HG03558 (cell line): ENCODE data around the gene RAB7A.

Experiments used
- ATAC-seq: cut with Tn5 transposase; IDR thresholded peaks from one replicate; pipeline ENCODE4 v1.9.1; 2021; ENCODE audit warnings: moderate number of reproducible peaks; ENCODE audit not compliant: unreplicated experiment; ENCODE audit errors: extremely low read depth

The RAB7A gene

DNA sequence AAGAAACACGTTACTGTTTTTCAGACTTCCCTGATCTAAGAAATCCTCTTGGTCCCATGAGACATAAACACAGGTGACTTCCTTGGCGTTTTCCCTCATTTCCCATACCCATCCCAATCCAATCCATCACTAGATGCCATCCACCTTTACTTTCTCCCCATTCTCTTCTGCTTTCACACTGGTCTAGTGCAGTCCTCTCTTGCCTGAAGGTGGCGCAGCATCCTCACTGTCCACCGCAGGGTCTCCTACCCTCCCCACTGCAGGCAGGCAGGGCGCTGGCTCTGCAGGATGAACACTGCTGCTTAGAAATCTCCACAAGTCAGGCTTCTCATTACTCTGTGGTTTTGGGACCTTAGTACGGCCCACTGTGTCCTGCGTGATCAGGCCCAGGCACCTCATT is 58.2 kb downstream of the RAB7A start:
- no peak for ATAC-seq

GRCh38 chr3:128784843-128785242 is 58.9 kb downstream of the RAB7A start:
- ATAC-seq: no peak

GRCh38 chr3:128786434-128787020 is 60.5 kb downstream of the RAB7A start:
- ATAC-seq: no peak

- no peak for ATAC-seq
Observed at GRCh38 chr3:128787256-128788253, 61.6 kb downstream of the RAB7A start.

DNA sequence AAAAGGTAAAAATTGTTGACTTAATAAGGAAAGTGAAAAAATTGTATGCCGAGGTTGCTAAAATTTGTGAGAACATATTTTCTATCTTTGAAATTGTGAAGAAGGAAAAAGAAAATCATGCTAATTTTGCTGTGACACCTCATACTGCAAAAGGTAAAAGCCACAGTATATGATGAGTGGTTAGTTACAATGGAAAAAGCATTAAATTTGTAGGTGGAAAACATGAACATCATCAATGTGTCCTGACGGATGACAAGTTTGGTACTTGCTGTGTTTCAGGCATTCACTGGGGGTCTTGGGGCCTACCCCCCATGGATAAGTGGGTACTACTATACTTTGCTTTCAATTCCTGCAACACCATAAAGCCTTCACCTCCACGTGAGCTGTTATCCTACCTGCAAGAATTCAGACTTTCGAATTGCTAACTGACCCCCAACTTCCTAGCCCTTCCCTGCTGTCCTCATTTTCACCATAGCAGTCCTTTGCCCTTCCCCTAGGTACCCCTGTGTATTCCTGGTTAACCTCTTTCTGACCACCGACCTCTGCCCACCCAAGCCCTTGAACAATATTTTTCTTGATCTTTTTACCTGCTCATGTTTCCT is 62.4 kb downstream of the RAB7A start:
- no peak for ATAC-seq

DNA sequence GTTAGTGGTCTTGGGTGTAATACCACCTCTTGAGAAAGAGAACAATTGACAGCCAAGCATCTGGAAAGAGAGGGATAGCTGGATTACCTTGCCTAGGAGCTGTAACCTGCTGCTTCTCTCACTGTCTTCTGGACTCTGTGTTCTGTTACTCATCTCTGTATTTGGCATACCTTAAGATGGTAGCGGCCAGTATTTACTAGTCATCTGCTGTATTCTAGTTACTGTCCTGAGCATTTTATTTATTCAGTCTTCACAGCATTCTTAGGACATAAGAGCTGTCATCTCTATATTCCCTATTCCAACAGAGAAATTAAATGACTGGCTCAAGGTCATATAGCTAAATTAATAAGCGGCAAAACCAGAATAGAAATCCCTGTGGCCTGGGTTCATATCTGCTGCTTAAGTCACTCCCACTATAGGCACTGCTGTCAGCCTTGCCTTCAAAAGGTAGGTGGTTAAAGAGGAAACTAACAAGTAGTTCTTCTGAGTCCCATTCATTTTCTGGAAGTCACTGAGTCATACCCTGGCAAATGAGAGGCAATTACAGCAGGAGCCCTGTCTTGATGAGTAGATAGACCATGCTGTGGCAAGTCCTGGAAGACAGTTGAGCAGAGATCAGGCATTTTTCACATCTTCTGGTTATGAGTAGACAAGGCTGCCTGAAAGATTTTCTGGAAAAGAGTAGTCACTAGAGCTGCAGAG is 68.2 kb downstream of the RAB7A start:
- ATAC-seq: no peak

- no peak for ATAC-seq
Observed at GRCh38 chr3:128794770-128795649, 69.0 kb downstream of the RAB7A start.

- ATAC-seq: no peak
Observed at GRCh38 chr3:128799653-128800052, 73.7 kb downstream of the RAB7A start.

DNA sequence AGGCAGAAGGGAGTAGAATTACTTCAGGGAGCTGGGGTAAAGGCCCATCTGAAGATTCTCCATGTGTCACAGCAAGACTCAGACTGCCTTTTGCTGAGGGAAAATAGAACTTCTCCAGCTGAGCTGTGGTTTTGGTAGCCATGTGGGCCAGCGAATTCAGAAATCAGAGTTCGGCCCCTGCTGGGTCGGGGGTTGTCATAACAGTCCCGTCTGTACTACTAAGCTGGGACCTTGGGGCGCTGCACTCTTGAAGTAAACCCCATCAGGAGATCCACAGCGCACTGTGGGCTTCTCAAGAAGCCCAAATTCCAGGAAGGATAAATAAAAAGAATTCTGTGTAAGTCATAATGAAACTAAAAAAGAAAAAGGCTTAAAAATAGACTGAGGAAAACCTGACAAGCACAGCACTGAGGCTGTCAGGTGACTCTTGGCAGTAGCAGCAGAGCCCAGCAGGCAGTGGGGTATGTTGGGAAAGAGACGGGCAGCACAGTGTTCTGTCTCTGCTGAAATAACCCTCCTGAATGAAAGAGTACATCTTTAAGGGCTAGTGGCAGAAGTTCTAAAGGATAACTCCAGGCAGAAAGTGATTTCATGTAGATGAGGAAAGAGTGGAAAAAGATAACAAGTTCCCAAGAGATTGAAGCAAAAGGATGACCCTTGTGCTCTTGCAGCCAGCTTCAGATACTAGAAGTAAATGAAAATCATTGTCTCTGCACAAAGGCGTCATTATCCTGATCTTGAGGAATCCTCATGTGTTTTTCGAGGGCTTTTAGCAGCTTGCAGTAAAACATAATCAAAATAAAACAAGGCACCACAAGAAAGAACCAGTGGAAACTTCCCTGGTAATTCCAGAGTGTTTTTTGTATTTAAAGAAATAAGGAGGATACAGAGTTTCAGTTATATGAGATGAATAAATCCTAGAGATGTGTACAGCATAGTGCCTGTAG is 74.5 kb downstream of the RAB7A start:
- ATAC-seq: no peak

- no peak for ATAC-seq
Observed at GRCh38 chr3:128801779-128802380, 75.9 kb downstream of the RAB7A start.

DNA sequence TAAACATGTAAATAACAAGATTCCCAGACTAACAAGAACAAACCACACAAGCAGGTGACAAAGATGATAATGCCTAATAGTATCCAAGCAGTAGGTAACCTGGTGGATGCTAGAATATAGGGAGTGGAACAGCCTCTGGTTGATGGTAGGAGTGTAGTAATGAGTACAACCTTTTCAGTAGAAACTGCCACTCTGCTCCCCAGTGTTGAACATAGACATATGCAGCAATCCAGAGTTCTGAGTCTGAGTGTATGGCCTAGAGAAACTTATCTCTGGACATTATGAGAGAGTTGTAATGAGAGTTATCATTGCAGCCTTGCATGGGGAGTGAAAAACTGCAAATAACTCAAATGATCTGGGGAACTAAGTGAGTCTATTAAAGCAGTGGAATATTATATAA is 77.3 kb downstream of the RAB7A start:
- ATAC-seq: no peak

DNA sequence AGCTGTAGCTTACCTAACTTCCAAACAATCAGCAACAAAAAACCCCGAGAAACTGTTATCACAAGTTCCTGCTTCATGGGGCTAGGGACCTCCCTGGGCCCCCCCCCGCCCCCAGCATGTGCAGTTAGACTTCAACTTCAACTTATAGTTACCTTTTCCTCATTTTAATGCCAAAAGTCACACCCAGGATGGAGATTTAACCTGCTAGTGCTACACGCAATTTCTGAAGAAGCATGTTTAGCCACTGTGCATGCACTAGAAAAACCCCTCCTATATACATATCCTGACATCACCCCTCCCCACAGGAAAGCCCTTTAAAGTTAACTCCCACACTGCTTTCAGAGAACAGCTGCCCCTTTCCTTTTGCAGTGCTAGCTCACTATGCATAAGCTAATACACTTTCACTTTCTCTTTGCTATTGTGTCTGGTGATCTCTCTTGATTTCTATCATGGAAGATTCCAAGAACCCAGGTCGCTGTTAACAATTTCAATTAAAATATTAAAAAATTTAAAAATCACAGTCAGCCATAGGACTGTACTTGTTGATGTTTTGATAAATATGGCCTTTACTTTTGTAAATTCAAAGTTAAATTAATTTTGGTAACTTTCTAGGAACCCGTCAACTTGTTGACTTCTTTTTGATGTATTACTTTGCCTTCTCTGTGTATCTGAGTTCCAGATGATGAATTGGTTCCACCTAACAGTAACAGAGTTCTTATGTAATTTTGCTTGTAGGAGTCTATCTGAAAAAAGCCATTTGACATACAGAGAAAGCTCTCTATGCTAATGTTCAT is 78.2 kb downstream of the RAB7A start:
- ATAC-seq: peak; percentile 76

- ATAC-seq: no peak
Observed at GRCh38 chr3:128804811-128805155, 78.8 kb downstream of the RAB7A start.

DNA sequence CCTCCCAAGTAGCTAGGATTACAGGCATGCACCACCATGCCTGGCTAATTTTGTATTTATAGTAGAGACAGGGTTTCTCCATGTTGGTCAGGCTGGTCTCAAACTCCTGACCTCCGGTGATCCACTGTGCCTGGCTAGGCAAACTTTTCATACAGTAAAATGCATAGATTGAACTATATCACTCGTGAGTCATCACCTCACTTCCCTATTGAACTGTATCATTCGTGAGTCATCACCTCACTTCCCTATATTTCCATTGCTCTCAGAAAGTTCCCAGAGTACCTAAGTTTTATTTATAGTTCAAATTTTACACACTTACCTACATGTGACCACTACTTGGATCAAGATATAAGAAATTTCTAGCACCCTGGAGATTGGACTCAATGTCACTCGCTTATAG is 79.8 kb downstream of the RAB7A start:
- ATAC-seq: no peak

GRCh38 chr3:128806588-128806987 is 80.6 kb downstream of the RAB7A start:
- ATAC-seq: no peak

DNA sequence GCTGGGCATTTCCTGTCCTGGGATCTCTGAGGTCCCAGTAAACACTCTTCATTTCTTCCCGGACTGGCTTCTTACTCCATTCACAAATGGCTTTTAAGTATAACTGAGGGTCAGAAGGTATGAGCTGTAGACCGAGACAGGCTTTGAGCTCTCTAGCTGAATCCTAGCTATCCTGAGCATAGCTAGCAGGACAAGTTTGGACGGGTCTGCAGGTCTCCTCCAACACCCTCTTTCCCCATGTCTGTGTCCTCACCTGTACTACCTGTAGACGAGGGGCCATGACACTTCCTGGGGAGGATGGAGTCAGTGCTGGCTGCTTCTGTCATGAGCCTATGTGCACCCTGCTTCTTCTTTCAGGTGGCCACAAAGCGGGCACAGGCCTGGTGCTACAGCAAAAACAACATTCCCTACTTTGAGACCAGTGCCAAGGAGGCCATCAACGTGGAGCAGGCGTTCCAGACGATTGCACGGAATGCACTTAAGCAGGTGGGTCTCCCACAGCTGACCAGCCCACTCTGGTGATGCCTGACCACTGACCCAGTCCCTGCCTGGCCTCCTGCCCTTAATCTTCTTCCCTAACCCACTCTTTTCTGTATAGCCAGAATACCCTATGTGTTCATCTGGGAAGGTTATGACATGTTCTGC is 81.3 kb downstream of the RAB7A start:
- no peak for ATAC-seq

- no peak for ATAC-seq
Observed at GRCh38 chr3:128808672-128809071, 82.7 kb downstream of the RAB7A start.
